GM21786 (cell line): Measurements from ENCODE around the gene IFITM1.
"Not testable (repeated sequence)": the region's sequence is repeated elsewhere in the genome, so short reads cannot be mapped to it uniquely, and the experiment has no call there.

Source experiments
- ATAC-seq: cut with Tn5 transposase; IDR thresholded peaks from one replicate; pipeline ENCODE4 v1.9.1; 2021; ENCODE audit not compliant: unreplicated experiment

The IFITM1 gene

GRCh38 chr11:293852-294661 is 19.8 kb upstream of the IFITM1 start:
- ATAC-seq, result no peak

- no peak for ATAC-seq
These were observed 19.1 kb upstream of the IFITM1 start for GRCh38 chr11:294780-295179.

GRCh38 chr11:295351-296170 is 18.3 kb upstream of the IFITM1 start:
- no peak for ATAC-seq

- no peak for ATAC-seq
These were observed 17.4 kb upstream of the IFITM1 start for GRCh38 chr11:296171-297050.

- ATAC-seq, result no peak
These were observed 16.7 kb upstream of the IFITM1 start for GRCh38 chr11:297051-297585.

GRCh38 chr11:297586-298405 is 16.0 kb upstream of the IFITM1 start:
- ATAC-seq, result no peak

- ATAC-seq, result no peak
These were observed 15.3 kb upstream of the IFITM1 start for GRCh38 chr11:298406-299065.

- ATAC-seq, result no peak
These were observed 14.6 kb upstream of the IFITM1 start, which contains the start of gene IFITM5 for GRCh38 chr11:299081-299891. Gene IFITM5 (minus strand): TSS chr11:299526. CDS start chr11:299490, 36 bp downstream.

- ATAC-seq, result no peak
These were observed 13.7 kb upstream of the IFITM1 start for GRCh38 chr11:299951-300735.

- no peak for ATAC-seq
These were observed 10.5 kb upstream of the IFITM1 start for GRCh38 chr11:303363-303762.

GRCh38 chr11:304061-304506 is 9.8 kb upstream of the IFITM1 start:
- no peak for ATAC-seq

- ATAC-seq, result no peak
These were observed 8.7 kb upstream of the IFITM1 start for GRCh38 chr11:304915-305843.

GRCh38 chr11:305844-306211 is 8.0 kb upstream of the IFITM1 start:
- no peak for ATAC-seq

- ATAC-seq, result no peak
These were observed 7.0 kb upstream of the IFITM1 start for GRCh38 chr11:306645-307371.

- ATAC-seq, result not testable (repeated sequence)
These were observed 5.8 kb upstream of the IFITM1 start, which contains the start of gene IFITM2 for GRCh38 chr11:307766-308708. Gene IFITM2 (plus strand): TSS chr11:307816. CDS start chr11:308193, 377 bp downstream.
